CD4-positive, alpha-beta T cell treated with Interleukin-15 for 1 hour (primary cell): Measurements from ENCODE around the gene PCDHA6.
"Not testable (repeated sequence)": the region's sequence is repeated elsewhere in the genome, so short reads cannot be mapped to it uniquely, and the experiment has no call there.

Source experiments
- DNase-seq: peaks from one replicate; pipeline ENCODE4 v3.0.0-alpha.2; 2020

The PCDHA6 gene

DNA sequence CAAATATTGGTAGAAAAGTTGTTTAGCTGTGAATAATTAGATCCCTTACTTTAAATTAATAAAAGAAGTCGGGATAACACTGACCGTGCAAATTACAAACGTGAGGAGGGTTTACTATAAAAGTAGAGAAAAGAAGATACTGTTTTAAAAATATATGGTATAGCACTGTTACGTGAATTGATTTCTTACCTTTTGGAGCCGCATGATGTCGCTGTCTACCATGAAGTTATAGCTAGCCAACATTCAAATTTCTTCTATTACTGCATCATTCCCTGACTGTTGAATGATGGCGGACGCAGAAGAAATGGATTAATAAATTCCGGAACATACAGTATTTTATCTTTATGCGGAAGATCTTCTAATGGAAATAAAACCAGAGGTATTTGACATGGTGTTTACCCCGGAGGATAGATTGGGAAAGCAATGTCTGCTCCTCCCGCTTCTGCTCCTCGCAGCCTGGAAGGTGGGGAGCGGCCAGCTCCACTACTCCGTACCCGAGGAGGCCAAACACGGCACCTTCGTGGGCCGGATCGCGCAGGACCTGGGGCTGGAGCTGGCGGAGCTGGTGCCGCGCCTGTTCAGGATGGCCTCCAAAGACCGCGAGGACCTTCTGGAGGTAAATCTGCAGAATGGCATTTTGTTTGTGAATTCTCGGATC lies at the start of gene PCDHA6:
Gene PCDHA6, plus strand, starts transcription at position 257 of the 658 bp plus-strand sequence. Its CDS starts 132 bp downstream, at position 389.
- no peak for DNase-seq

DNA sequence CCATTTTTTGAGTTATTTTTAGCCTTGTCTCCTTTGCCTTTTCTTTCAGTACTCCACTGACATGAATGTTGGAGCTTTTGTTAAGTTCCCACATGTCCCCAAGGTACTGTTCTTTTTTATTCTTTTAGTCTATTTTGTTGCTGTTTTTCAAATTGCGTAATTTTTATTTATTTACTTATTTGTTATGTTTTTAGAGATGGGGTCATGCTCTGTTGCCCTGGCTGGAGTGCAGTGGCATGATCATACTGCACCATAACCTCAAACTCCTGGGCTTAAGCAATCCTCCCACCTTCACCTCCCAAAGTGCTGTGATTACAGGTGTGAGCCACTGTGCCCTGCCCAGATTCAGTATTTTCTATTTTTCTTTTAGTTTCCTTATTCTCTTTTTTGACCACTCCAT lies 47.2 kb upstream of the PCDHA6 start:
- DNase-seq: no peak

DNA sequence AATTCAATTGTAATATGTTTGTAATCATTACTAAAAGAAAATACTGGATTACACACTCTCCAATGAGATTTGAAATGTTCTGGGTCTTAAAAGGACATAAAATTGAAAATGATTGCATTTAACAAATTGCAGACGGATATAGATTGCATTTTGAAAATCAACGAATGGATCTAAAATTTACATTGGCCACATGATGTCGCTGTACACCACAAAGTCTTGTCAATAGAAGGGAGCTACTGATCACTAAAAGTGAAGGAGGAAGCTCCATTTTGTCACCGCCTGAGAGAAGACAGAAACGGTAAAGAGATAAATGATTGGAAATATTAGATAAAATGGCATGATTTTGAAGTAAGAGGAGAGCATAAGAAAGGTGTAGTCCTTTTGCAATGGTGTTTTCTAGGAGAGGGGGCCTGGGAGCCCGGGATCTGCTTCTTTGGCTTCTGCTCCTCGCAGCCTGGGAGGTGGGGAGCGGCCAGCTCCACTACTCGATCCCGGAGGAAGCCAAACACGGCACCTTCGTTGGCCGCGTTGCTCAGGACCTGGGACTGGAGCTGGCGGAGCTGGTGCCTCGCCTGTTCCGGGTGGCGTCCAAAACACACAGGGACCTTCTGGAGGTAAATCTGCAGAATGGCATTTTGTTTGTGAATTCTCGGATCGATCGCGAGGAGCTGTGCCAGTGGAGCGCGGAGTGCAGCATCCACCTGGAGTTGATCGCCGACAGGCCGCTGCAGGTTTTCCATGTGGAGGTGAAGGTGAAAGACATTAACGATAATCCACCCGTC lies 41.7 kb upstream of the PCDHA6 start, which contains the start of gene PCDHA1:
Gene PCDHA1, plus strand, starts transcription at position 236 of the 782 bp plus-strand sequence.
- no peak for DNase-seq

DNA sequence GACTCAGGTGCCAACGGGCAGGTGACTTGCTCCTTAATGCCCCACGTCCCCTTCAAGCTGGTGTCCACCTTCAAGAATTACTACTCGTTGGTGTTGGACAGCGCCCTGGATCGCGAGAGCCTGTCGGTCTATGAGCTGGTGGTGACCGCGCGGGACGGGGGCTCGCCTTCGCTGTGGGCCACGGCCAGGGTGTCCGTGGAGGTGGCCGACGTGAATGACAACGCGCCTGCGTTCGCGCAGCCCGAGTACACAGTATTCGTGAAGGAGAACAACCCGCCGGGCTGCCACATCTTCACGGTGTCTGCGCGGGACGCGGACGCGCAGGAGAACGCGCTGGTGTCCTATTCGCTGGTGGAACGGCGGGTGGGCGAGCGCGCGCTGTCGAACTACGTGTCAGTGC lies 40.3 kb upstream of the PCDHA6 start:
- not testable (repeated sequence) for DNase-seq

DNA sequence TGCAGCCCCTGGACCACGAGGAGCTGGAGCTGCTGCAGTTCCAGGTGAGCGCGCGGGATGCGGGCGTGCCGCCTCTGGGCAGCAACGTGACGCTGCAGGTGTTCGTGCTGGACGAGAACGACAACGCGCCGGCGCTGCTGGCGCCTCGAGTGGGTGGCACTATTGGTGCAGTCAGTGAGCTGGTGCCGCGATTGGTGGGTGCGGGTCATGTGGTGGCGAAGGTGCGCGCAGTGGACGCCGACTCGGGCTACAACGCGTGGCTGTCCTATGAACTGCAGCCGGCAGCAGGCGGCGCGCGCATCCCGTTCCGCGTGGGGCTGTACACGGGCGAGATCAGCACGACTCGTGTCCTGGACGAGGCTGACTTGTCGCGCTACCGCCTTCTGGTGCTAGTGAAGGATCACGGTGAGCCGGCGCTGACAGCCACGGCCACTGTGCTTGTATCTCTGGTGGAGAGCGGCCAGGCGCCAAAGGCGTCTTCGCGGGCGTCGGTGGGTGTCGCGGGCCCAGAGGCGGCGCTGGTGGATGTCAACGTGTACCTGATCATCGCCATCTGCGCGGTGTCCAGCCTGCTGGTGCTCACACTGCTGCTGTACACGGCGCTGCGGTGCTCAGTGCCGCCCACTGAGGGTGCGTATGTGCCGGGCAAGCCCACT lies 39.8 kb upstream of the PCDHA6 start:
- DNase-seq: not testable (repeated sequence)

DNA sequence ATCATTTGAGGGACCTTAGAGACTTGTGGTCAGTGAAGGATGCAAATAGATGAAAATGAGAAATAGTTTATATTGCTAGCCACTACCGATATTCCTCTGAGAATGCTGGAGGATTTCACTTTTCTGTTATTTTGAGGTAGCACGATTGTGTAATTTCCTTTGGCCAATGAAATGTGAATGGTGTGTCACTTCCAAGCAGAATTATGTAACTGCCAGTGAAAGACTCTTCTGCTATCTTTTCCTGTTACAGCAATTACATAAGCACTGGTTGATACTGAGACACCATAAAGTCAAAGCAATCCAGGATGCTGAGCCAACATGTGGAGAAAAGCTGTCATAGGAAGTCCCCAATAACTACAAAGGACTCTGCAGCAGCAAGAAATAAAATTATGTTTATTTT lies 36.7 kb upstream of the PCDHA6 start:
- no peak for DNase-seq

DNA sequence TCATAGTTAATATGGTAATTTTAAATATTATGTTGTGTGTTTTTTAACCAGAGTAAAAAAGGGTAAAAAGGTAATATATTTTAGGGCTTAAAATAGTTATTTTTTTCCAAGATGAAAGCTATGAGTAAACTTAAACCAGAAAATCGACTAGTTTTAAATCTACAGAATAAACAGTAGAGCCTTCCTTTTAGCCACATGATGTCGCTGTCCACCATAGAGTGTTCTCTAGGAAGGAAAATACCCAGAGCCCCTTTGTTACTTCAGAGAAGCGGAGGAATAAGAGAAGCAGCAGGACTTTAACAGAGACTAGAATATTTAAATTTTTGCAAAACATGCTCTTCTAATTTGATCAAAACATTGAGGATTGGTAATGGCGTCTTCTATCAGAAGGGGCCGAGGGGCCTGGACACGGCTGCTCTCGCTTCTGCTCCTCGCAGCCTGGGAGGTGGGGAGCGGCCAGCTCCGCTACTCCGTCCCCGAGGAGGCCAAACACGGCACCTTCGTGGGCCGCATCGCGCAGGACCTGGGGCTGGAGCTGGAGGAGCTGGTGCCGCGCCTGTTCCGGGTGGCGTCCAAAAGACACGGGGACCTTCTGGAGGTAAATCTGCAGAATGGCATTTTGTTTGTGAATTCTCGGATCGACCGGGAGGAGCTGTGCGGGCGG lies 33.0 kb upstream of the PCDHA6 start, which contains the start of gene PCDHA2:
Gene PCDHA2, plus strand, starts transcription at position 258 of the 664 bp plus-strand sequence.
- no peak for DNase-seq

DNA sequence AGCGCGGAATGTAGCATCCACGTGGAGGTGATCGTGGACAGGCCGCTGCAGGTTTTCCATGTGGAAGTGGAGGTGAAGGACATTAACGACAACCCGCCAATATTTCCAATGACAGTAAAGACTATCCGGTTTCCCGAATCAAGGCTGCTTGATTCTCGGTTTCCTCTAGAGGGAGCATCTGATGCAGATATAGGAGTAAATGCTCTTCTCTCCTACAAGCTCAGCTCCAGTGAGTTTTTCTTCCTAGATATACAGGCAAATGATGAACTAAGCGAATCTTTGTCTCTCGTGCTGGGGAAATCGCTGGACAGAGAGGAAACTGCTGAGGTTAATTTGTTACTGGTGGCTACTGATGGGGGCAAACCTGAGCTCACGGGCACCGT lies 32.5 kb upstream of the PCDHA6 start:
- DNase-seq: no peak

DNA sequence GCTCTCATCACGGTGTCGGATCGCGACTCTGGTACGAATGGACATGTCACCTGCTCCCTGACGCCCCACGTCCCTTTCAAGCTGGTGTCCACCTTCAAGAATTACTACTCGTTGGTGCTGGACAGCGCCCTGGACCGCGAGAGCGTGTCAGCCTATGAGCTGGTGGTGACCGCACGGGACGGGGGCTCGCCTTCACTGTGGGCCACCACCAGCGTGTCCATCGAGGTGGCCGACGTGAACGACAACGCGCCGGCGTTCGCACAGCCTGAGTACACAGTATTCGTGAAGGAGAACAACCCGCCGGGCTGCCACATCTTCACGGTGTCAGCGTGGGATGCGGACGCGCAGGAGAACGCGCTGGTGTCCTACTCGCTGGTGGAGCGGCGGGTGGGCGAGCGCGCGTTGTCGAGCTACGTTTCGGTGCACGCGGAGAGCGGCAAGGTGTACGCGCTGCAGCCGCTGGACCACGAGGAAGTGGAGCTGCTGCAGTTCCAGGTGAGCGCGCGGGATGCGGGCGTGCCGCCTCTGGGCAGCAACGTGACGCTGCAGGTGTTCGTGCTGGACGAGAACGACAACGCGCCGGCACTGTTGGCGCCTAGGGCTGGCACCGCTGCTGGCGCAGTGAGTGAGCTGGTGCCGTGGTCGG lies 31.6 kb upstream of the PCDHA6 start:
- not testable (repeated sequence) for DNase-seq

GRCh38 chr5:140796718-140797095 lies 31.1 kb upstream of the PCDHA6 start:
- DNase-seq: no peak

DNA sequence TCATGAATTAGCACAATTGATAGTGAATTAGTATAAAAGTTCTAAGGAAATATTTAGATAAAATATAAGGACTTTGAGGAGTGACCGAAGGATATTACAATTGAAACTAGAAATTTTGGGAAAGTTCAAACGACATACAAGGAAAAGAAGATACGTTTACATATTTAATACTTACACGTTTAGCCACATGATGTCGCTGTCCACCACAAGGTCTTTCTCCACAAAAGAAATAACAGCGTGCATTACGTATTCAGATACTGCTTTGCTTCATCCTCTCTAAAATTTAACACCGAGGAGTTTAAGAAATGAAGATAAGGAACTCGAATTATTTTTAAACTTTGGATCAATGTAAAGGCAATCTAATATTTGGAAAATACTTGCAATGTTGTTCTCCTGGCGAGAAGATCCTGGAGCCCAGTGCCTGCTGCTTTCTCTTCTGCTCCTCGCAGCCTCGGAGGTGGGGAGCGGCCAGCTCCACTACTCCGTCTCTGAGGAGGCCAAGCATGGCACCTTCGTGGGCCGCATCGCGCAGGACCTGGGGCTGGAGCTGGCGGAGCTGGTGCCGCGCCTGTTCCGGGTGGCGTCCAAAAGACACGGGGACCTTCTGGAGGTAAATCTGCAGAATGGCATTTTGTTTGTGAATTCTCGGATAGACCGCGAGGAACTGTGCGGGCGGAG lies 26.8 kb upstream of the PCDHA6 start, which contains the start of gene PCDHA3:
Gene PCDHA3, plus strand, starts transcription at position 242 of the 678 bp plus-strand sequence.
- DNase-seq: no peak

- DNase-seq: no peak
Measured at GRCh38 chr5:140801494-140801841, 26.3 kb upstream of the PCDHA6 start.

- DNase-seq: not testable (repeated sequence)
Measured at GRCh38 chr5:140802381-140802780, 25.4 kb upstream of the PCDHA6 start.

DNA sequence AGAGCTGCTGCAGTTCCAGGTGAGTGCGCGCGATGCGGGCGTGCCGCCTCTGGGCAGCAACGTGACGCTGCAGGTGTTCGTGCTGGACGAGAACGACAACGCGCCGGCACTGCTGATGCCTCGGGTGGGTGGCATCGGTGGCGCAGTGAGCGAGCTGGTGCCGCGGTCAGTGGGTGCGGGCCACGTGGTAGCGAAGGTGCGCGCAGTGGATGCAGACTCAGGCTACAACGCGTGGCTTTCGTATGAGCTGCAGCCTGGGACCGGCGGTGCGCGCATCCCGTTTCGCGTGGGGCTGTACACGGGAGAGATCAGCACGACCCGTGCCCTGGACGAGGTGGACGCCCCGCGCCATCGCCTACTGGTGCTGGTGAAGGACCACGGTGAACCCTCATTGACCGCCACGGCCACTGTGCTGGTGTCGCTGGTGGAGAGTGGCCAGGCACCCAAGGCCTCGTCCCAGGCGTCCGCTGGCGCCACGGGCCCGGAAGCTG lies 24.9 kb upstream of the PCDHA6 start:
- DNase-seq: no peak

- DNase-seq: no peak
Measured at GRCh38 chr5:140806834-140807775, 20.7 kb upstream of the PCDHA6 start, which contains the start of gene PCDHA4. TSS of gene PCDHA4 (plus strand) at chr5:140807068.

GRCh38 chr5:140808241-140808888 lies 19.4 kb upstream of the PCDHA6 start:
- DNase-seq: not testable (repeated sequence)

GRCh38 chr5:140808889-140809291 lies 18.9 kb upstream of the PCDHA6 start:
- DNase-seq: no peak

DNA sequence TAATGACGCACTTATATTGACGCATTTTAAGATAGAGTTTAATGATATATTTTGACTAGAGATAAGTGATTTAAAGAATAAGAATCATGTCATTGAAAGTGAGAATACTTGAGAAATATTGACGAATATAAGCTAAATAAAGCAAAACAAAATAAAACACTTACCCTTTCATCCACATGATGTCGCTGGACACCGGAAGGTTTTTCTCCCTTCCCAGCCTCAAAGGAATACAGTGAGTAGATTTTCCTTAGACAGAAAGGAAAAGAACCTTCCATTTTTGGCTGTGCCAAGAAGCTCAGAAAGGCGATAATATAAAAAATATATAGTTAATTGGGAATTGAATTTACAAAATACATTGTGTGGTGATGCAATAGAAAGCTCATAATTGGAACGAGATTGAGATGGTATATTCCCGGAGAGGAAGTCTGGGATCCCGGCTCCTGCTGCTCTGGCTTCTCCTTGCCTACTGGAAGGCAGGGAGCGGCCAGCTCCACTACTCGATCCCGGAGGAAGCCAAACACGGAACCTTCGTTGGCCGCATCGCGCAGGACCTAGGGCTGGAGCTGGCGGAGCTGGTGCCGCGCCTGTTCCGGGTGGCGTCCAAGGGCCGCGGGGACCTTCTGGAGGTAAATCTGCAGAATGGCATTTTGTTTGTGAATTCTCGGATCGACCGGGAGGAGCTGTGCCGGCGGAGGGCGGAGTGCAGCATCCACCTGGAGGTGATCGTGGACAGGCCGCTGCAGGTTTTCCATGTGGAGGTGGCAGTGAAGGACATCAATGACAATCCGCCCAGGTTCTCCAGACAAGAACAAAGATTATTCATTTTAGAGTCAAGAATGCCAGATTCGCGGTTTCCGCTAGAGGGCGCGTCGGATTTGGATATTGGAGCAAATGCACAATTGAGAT lies 6.1 kb upstream of the PCDHA6 start, which contains the start of gene PCDHA5:
Gene PCDHA5, plus strand, starts transcription at position 239 of the 906 bp plus-strand sequence.
- DNase-seq: no peak

DNA sequence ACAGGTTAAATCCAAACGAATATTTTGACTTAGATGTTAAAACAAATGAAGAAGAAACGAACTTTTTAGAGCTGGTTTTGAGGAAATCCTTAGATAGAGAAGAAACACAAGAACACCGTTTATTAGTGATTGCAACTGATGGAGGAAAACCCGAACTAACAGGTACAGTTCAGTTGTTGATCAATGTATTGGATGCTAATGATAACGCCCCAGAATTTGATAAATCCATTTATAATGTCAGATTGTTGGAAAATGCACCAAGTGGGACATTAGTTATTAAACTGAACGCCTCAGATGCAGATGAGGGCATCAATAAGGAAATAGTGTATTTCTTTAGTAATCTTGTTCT lies 5.5 kb upstream of the PCDHA6 start:
- DNase-seq: no peak
